NCI-H1694 treated with DMSO at 0.1 percent for 48 hours (cell line): ENCODE data around the gene ACVR1.
"Not testable (repeated sequence)": the region's sequence is repeated elsewhere in the genome, so short reads cannot be mapped to it uniquely, and the experiment has no call there.

ENCODE experiments used
- DNase-seq: peaks from one replicate; lab custom pipeline; 2025; lab: John Stamatoyannopoulos, UW

Gene ACVR1

DNA sequence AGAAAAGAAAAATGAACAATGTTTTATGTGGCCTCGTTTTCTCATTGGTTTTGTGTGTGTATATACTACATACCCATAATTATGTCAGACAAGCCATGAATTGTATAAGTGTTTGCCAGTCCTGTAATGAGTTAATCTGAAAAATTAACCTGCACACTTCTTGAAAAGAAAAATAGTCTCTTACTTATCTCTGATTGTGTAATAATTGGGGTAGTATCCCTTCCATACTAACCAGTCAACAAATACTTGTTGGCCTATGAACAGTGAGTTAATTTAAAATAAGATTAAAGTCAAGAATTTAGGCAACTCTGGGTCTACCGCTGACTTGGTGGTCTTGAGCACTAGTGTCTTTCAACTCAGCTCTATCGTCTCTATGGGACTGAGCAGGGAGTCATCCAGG is 48.8 kb downstream of the ACVR1 start:
- no peak for DNase-seq

DNA sequence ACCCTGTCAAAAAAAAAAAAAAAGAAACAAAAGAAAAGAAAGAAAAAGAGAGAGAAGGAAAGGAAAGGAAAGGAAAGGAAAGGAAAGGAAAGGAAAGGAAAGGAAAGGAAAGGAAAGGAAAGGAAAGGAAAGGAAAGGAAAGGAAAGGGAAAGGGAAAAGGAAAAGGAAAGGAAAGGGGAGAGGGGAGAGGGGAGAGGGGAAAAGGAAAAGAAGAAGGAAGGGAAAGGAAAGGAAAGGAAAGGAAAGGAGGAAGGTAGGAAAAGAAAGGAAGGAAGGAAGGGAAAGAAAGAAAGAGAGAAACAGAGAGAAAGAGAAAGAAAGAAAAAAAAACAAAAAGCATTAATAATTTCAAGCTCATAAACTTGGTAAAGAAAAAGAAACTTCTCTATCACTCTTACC is 49.5 kb downstream of the ACVR1 start:
- not testable (repeated sequence) for DNase-seq

GRCh38 chr2:157825885-157826284 is 50.2 kb downstream of the ACVR1 start:
- no peak for DNase-seq

DNA sequence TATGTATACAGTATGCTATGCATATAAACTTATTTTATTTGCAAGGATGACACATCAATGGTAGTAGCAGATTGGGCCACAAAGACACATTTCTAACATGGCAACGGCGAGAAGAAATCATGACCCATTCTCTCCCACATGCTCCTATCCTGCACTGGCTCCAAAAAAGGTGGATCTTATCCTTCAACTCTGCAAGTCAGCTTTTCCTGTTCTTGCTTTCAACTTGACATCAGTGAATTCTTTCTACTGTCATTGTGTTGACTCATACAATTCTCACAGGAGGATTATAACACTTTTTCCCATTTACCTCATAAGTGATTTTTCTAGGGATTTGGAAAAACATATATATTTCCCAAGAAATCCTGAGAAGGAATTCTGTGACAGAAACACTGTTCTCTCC is 53.1 kb downstream of the ACVR1 start:
- no peak for DNase-seq

DNA sequence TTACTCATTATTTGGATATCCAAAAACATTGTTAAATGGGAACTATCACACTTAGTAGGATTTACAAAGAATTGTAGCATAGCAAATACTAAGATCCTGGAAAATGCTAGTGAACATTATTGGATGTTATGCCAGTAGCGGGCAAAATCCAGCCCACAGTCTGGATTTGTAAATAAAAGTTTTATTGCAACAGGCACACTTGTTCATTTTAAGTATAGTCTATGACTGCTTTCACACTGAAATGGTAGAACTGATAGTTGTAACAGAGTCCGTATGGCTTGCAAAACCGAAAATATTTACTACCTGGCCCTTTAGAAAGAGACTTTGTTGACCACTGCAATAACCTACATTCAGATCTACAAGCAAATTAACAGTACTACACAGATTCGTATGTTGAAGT is 53.6 kb downstream of the ACVR1 start:
- no peak for DNase-seq

DNA sequence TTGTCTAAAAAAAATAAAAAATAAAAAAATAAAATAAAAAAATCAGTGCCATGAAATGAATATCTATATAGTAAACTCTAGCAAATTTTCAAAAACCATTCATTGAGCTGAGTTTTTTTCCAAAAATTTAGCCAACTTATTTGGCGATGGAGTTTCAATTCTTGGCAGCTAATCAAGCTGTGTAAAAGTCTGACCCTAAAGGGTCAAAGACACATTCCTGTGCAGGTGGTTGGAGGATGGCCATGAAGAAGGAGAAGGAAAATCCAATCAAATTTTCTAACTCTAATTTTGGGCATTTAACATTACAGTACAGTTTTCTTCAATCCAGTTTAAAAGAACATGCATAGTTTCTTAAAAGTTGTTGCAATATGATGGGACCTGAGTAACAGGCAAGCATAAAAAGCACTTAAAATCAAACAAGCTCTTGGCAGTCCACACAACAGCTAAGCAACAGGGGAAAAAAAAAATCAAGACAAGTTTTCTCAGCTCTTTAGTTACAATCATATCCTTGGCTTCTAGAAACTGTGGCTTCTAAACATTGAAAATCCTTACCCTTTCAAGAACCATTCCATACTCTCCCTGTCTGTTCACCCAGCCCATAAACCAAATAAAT is 54.5 kb downstream of the ACVR1 start:
- DNase-seq, result no peak

DNA sequence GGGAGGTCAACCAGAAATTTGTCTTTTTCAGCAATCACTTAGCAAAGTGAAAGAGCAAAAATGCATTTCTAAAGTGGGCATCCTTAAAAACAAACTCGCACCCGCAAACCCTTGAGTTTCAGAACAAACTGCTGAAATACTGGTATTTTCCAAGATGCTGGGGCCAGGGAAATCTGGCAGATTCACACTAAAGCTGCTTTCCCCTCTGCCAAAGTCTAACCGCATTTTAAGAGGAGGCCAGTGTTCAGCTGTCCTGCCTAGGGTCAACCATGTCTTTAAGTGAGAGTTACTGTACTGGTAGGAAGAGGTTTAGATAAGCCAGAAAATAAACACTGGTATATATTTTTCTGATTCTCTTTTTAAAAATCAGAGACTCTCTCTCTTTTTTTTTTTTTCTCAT is 55.9 kb downstream of the ACVR1 start:
- DNase-seq, result no peak

DNA sequence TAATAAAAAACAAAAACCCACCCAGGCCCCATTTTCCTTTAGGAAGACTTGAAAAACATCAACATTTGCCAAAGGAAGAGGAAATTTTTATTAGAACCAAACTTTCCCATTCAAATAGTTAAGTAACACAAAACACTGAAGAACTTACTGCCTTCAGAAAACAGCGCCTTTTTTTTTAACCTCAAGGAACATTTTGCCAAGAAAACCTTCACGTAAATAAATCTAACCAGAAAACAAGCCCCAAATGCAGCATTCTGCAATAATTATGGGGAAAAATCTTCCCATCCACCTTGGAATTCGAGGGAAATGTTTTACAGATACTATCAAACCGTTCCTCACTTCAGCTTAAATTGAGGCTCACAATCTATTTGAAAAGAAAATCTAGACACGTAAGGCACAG is 56.4 kb downstream of the ACVR1 start:
- no peak for DNase-seq

DNA sequence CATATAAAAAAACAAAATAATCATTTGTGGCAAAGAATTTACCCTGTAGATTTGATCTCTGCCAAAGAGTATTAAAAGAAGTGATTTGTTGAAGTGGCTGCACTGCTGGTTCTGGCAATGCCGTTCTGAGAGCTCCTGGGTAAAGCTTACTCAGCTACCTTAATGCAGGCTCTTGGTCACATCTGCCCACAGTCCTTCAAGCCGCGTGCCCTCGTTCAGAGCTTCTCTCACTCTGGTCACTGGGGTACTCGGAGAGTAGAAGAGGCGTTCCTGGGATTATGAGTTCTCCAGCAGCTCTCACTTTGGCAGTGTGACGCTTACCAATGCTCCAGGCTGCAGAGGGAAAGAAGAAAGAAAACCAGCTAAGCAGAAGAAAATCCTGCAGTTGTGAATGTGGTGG is 57.9 kb downstream of the ACVR1 start:
- no peak for DNase-seq

- DNase-seq, result no peak
Observed at GRCh38 chr2:157815421-157815820, 60.7 kb downstream of the ACVR1 start.

GRCh38 chr2:157813467-157813866 is 62.7 kb downstream of the ACVR1 start:
- no peak for DNase-seq

DNA sequence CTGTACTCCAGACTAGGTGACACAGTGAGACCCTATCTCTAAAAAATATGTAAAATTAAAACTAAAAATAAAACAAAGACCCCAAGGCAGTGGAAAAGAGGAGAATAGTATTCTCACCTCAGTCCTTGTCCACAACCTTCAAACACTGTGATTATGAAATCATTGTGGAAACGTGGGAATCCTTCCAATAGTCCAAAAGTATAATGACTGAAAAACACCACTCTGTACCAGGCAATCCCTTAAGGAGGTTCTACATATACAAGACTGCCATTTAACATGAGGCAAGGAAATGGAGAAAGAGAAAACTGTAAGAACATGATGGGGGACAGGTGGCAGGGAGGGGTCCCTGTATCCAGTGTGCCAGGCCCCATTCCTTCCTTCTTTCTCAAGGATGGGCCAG is 66.1 kb downstream of the ACVR1 start:
- DNase-seq, result no peak

GRCh38 chr2:157809212-157809611 is 66.9 kb downstream of the ACVR1 start:
- DNase-seq, result peak; percentile 7

- no peak for DNase-seq
Observed at GRCh38 chr2:157808421-157808820, 67.7 kb downstream of the ACVR1 start.

- DNase-seq, result no peak
Observed at GRCh38 chr2:157806426-157807077, 69.6 kb downstream of the ACVR1 start.

DNA sequence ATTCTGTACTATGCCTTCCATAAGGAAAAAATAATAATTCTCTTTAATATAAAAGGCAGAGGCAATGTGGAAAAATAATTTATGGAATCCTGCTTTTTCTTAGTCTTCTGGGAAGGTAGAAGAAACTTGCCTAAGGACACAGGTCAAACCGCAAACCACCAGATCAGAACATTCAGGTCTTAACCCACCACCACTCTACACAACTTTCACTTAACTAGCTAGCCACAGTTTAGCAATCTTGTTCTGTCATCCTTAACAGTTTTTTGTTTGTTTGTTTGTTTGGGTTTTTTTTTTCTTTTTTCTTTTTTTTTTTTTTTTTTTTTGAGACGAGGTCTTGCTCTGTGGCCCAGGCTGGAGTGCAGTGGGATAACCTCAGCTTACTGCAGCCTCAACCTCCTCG is 70.6 kb downstream of the ACVR1 start:
- DNase-seq, result no peak

DNA sequence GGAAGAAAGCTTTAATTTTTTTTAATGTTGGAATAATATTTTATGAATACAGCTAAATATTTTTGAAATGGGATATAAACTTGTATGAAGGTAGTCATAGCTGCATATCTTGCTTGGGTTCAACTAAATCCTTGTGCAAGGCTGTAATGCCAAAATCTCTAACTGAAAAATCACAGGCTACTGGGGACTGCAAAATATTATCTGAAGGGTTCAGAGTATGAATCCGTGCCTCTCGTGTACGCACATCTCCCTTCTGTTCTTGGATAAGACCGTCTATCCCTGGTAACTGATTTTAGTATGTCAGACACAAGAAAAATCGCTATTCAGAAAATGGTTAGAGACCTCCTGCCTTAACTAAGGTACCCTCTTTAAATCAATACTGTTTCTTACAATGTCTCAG is 71.8 kb downstream of the ACVR1 start:
- DNase-seq, result no peak

GRCh38 chr2:157803952-157804351 is 72.2 kb downstream of the ACVR1 start:
- DNase-seq, result no peak

GRCh38 chr2:157803476-157803875 is 72.7 kb downstream of the ACVR1 start:
- DNase-seq, result no peak

GRCh38 chr2:157800838-157801495 is 75.2 kb downstream of the ACVR1 start:
- DNase-seq, result no peak

GRCh38 chr2:157793053-157793612 is 83.0 kb downstream of the ACVR1 start:
- no peak for DNase-seq

- DNase-seq, result no peak
Observed at GRCh38 chr2:157792335-157793052, 83.6 kb downstream of the ACVR1 start.

DNA sequence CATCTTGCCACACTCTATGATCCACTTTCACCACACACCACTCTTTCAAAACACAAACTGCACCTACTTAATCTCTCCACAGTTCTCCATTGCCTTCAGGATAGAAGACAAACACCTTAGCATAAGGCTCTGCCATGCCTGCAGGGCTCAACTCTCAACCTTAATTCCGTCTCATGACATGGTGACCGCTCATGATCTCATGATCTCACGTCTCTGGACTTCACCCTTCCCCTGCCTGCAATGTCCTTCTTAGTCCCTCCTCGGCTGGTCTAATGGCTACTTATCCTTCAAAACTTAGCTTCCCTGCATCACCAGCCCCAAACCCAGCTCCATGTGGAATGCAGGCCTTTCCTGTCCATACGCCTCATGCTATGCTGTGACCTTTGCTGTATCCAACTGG is 85.3 kb downstream of the ACVR1 start:
- no peak for DNase-seq
